ENCODE results near the gene LIPJ.

Gene LIPJ

DNA sequence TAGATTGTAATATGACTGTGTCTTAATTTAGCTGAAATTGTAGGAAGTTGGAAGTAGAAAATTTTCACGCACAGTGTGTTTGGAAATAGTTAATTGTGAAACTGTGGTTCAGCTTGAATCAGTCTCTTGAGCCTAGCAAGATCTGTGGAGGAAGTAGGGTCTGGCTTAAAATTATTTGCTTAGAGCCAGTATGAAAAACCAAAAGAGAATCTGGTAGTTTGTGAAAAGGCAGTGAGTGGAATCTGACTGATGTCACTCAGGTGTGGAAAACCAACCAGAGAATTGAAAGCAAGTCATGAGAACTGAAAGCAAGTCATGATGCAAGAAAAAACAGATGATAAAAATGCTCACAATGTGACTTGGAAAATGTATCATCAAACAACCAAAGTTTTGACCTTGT, 11.5 kb downstream of the LIPJ start:
- DNase-seq (ENCODE audit: low read depth in 3 of 3): no peak

DNA sequence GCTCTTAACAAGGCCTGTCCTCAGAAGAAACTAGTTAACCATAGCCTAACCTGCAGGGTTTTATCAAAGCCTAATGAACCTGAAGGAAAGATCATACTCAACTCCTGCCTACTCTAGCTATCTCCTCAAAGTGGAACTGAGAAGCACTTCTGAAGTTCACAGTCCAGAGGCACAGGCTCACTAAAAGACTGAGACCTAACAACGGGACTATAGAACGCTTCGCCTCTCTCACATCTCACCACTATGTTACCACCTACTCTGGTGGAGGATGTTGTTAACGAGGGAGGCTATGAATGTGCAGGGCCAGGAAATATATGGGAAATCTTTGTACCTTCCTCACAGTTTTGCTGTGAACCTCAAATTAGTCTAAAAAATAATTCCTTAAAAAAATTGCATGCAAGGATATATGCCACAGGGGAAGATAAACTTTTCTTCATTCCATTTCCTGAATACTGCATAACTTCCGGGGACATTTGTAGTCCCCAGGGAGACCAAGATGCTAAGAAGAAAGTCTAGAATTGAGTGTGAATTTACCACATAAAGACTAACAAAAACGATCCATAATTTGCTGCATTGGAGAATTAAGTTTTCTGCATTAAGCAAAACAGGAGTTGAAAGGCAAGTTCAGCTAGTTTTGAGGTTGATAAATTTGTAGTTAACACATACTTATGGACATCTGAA, 21.6 kb downstream of the LIPJ start:
- DNase-seq (ENCODE audit: low read depth in 3 of 3): no peak

DNA sequence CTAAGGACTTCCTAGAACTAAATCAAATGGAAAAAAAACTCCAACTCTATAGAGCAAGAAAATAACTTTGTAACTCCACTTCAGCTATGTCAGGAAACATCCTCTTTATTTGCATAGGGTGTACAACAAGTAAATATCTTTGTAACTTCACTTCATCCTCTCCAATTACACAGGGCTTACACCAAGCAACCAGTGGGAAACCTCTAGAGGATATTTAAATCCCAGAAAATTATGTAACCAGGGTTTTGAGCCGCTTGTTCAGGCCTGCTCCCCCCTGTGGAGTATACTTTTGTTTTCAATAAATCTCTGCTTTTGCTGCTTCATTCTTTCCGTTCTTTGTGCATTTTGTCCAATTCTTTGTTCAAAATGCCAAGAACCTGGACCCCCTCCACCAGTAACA, 22.2 kb downstream of the LIPJ start:
- DNase-seq (ENCODE audit: low read depth in 3 of 3): no peak

DNA sequence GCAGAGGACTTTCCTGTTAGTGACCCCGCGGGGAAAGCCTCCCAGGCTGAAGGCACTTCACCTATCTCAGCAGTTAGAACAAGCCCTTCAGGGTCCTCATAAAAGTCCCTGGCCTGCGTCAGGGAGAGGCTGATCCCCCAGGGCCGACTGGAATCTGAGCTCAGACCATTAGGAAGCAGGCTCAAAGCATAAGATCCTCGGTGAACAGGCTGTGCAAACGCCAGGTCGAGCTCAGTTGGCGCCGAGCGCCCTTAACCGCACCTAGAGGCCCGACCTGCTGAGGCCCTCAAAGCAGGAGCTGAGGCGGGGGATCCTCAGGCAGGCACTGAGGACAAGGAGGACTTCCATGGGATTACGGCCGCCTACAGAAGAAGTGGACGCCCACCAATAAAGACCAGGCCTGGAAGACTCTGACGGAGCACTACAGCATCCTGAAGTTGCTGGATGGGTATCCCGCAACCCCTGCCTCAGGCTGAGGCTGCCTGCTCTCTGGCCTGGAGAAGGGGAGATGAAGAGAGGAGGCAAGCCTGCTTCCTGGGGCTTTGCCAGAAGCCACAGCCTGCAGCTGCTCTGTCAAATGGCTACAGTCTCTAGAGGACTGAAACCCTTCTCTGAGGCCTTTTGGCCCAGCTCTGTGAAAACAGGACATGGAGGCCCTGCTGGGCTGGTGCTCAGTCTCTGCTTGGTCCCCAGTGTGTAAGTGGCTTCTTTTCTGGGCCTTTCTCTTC, 29.9 kb downstream of the LIPJ start:
- no peak for DNase-seq (ENCODE audit: low read depth in 3 of 3)

DNA sequence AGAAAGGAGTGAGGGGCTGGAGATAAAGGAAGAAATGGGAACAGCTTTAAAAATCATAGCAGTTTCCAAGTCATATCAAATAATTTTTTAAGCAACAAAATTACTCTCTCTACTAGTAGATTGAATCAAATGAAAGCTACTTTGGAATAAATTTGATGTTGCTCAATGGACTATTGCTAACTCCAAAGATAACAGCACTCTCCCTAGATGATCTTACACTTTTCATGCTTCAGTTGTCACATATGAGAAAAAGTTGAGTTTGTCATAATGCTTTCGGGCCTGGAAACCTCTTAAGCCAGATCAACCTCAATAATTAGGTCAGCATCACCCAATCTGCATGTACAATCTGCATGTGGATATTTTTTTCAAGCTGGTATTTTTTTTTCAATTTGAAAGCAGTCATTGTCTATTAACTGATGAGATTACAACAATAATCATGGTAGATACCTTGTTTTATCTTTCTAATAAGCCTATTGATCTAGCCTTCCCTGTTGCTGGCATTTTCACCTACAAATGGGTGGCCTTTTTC, 31.3 kb downstream of the LIPJ start:
- no peak for DNase-seq (ENCODE audit: low read depth in 3 of 3)

DNA sequence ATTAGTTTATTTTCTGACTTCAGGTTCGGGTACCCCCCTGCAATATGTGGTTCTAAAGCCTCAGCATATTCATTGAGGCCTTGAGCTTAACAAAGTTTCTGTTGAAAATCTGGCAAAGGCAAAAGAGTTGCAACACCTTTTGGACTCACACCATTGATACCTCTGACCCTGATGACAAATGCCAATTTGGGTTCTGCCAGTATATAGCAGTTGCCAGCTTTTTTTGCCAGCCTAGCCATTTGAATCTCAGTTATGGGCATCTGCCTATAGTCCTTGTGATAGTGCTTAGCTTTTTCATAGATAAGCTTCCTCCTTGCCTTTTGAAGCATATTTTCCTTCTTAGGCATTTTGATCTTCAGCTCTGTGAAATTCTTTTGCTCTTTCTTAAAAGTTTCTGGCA, 31.9 kb downstream of the LIPJ start:
- no peak for DNase-seq (ENCODE audit: low read depth in 3 of 3)

DNA sequence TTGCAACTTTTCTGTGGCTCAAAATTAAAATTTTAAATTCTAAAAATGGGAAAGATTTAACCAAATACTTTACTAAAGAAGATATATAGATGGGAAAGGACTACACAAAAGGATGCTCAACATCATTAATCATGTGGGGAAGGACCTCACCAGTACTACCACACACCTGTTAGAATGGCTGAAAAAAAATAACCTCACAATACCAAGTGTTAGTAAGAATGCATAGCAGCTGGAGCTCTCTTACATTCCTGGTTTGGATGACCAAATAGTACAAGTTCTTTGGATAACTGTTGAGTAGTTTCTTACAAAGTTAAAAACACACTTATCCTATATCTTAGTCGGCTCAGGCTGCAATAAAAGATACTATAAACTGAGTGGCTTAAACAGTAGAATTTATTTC, 33.9 kb downstream of the LIPJ start:
- DNase-seq (ENCODE audit: low read depth in 3 of 3): no peak

DNA sequence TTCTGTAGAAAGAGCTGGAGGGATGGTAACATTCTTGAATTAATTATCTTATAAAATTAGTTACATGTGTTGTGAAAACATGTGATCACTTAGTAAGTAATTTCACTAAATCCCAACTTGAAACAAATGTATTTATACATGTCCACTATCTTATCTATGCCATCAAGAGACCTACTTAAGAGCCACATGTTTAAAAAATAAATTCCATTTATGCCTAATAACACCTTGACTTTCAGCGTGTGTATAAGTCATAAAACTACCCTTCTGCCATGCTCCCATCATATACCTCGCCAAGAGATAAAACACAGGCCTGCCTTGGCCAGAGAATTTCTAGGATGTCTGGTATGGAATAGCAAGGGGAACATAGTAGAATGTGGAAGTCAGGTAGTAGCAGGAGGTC, 37.3 kb downstream of the LIPJ start:
- no peak for DNase-seq (ENCODE audit: low read depth in 3 of 3)

DNA sequence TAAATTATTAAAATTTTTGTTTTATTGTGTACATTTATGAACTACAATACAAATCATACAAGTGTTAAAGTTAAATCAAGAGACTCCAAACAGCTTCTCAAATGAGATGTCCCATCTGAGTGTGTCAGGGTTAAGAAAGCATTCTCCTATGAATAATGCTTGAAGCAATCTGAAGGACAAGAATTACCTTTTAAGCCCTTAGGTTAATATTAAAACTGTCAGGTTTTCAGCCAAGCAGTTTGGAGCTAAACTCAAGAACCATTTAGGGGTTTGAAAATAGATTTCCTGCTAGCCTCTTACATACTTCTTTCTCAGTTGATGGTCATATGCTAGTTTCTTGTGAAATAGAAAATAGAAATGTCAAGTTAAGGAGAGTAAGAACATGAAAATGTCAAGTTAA, 38.3 kb downstream of the LIPJ start:
- DNase-seq (ENCODE audit: low read depth in 3 of 3): no peak

DNA sequence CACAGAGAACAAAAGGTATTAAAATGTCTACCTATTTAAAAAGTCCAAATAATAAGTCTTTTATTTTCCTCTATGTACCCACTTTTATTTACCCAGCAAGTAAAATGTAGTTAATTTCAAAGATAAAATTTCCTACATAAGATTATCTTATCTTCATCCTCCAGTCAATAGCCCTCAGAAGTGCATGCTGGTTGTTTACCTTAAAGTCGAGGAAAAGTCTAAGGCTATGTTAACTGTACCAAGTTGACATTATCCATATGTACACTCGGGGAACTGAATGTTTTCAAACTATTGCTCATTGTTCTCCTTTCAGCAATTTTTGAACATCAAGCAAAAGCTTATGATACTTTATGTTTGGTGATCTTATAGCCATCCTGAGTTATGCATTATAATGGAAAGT, 53.6 kb downstream of the LIPJ start:
- no peak for DNase-seq (ENCODE audit: low read depth in 3 of 3)

DNA sequence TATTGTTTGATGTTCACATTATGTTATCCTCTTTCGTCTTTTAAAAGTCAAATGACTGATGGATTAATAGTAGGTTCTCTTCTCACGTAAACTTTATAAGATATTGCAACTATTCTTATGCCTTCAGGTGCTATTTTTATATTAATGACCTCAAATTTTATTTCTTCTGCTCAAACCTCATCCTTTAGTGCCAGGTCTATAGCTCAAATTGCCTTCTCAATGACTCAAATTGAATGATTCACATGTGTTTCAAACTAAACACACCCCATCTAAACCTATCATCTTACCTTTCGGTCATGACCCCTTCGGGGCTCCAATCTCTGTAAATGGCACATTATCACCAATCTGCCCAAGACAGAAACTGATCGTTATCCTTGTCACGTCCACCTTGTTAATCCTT, 55.6 kb downstream of the LIPJ start:
- DNase-seq (ENCODE audit: low read depth in 3 of 3): no peak

DNA sequence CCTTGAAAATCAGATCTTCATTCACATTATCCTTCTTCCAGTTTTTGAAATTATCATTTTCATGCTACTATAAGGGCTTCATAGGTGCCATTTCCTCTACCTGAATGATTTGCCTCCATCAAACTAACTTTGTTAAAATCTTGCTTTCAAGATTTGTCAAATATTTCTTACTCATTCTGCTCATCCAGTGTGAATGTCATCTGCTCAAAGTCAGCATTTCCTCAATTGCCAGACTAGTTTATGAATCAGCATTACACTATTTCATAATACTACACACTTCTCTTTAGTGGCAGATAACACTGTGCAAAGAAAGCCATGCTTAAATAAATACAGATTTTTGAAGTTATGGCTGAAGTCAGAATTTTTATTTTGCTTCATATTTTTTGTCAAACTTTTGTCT, 56.4 kb downstream of the LIPJ start:
- no peak for DNase-seq (ENCODE audit: low read depth in 3 of 3)

DNA sequence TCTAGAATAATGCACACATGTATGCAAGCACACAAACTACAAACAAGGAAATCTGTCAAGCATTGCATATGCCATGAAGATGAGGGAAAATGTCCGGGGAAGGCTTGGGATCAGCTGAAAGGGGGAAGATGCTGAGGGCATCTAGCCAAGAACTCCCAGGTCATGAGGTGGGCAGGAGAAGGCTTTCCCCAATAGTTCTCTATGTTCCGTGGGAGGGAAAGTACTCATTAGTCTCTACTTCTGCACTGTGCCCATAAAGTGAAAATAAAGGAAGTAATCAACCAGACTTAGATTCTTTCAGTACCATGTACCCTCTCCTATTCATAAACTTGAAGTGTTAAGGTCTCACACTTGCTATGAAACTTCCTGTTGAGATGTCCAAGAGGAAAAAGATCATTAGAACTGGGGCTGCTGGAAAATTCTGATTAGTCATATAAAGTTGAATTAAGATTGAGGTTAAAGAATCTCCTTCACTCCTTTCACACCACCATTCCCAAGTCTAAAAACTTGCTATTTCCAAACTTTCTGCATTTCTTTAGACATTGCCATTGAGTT, 60.6 kb downstream of the LIPJ start:
- no peak for DNase-seq (ENCODE audit: low read depth in 3 of 3)

DNA sequence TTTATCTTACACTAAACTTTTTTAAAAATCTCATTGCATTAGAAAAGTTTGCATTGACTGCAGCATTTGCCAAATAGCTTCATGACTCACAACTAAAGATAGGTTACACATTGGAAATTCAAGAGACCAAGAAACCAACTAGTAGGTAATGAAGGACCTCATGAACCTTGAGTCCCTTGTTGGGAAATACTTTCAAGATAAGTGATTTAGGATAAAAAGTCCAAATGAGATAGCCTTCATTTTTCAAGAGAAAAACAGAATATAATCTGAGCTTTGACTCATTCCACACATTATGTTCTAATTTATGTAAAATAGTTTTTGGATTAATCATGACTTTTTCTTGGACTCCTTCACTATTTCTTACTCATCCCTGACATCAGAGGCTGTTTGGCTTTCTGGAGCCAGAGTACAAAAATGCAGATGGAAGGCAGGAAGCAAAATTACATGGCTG, 64.6 kb downstream of the LIPJ start:
- no peak for DNase-seq (ENCODE audit: low read depth in 3 of 3)

DNA sequence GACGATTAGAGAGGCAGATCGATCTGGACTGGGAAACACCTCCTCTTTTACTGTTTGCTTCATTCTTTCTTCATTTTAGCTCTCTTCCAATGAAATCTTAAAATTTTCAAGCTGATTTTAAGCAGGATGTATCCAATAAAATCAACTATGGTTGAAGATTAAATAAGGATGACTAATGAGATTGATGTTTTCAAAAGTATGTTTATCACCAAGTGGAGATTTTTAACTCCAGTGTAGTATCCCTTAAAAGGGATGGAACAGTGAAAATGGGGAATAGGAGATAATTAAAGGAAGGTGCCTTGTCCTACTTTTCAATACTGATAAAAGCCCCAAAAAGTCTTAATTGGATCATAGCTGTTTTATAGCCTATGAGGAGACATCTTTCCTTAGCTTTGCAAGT, 66.1 kb downstream of the LIPJ start:
- DNase-seq (ENCODE audit: low read depth in 3 of 3): no peak

Data from stimulated activated CD4-positive, alpha-beta T cell treated with anti-CD3 and anti-CD28 coated beads, TNF-alpha, amount 100 ng/mL, for 48 hours (primary cell).